WTC11 (cell line): ENCODE data around the gene PKLR. TPM values are rescaled to one million over a fixed set of nuclear protein-coding genes. Genes with fewer than 3 reads are reported as not detected.
A peak's percentile ranks its signal among the peaks of the same experiment; 100 is the strongest.

Source experiments
- ATAC-seq: fragments of 200-7000 bp; cut with Tn5 transposase; 2 replicates; pipeline ENCODE4 v1.10.0; 2021; ENCODE audit warnings: mild to moderate bottlenecking, moderate library complexity
- CTCF ChIA-PET: fragments of 300-600 bp; sonication (Branson Sonifier 250); formaldehyde crosslinking; loops from one replicate; lab custom pipeline; 2021; ENCODE audit warnings: antibody characterized with exemption; lab: Charles Lee
- POLR2A ChIA-PET: fragments of 350-600 bp; sonication (Branson Sonifier 250); formaldehyde crosslinking; loops from one replicate; lab custom pipeline; 2021; ENCODE audit warnings: antibody characterized with exemption; lab: Charles Lee
- DNase-seq: peaks from one replicate; pipeline ENCODE4 v3.0.0; 2021; ENCODE audit warnings: low spot score
- H3K27ac Mint-ChIP-seq: 2 replicates; pipeline ENCODE4 v1.8.0; 2021; ENCODE audit warnings: mixed read lengths
- H3K27me3 Mint-ChIP-seq: 2 replicates; pipeline ENCODE4 v1.8.0; 2021; ENCODE audit warnings: low read depth, mild to moderate bottlenecking, moderate library complexity, mixed read lengths
- H3K36me3 Mint-ChIP-seq: 2 replicates; pipeline ENCODE4 v1.8.0; 2021; ENCODE audit warnings: mixed read lengths
- H3K4me1 Mint-ChIP-seq: 2 replicates; pipeline ENCODE4 v1.8.0; 2022; ENCODE audit warnings: mixed read lengths
- H3K4me3 Mint-ChIP-seq: 2 replicates; pipeline ENCODE4 v1.8.0; 2021; ENCODE audit warnings: mild to moderate bottlenecking, moderate library complexity, mixed read lengths
- H3K9me3 Mint-ChIP-seq: 2 replicates; pipeline ENCODE4 v1.8.0; 2021; ENCODE audit warnings: mixed read lengths
- TEAD1 ChIP-seq: sonication (generic); formaldehyde crosslinking; IDR thresholded peaks from 2 replicates; pipeline ENCODE4 v1.8.0; 2022; ENCODE audit warnings: mild to moderate bottlenecking, missing genetic modification reagents
- ZNF232 ChIP-seq: sonication (generic); formaldehyde crosslinking; IDR thresholded peaks from 2 replicates; pipeline ENCODE4 v1.8.0; 2022; ENCODE audit warnings: mild to moderate bottlenecking, missing genetic modification reagents
- total RNA-seq: library from RNA; stranded (reverse); gene quantifications from 3 replicates; pipeline ENCODE4 v1.2.3, GENCODE V29; 2021
- TF ChIP-seq, protein P1 (sequence below): fragments of 250-450 bp; sonication (Bioruptor Pico); IDR thresholded peaks from 2 replicates; pipeline ENCODE4 v1.9.0; 2021; ENCODE audit warnings: mild to moderate bottlenecking
- TF ChIP-seq, protein P2 (sequence below): fragments of 250-450 bp; sonication (Bioruptor Pico); IDR thresholded peaks from 2 replicates; pipeline ENCODE4 v1.9.0; 2021; ENCODE audit warnings: mild to moderate bottlenecking, borderline replicate concordance
- TF ChIP-seq, protein P3 (sequence below): sonication (generic); formaldehyde crosslinking; IDR thresholded peaks from 2 replicates; pipeline ENCODE4 v1.8.1; 2022; ENCODE audit warnings: low read depth, mild to moderate bottlenecking, moderate library complexity, missing genetic modification reagents, borderline replicate concordance
- TF ChIP-seq, protein P4 (sequence below): sonication (generic); formaldehyde crosslinking; IDR thresholded peaks from 2 replicates; pipeline ENCODE4 v1.8.1; 2023; ENCODE audit warnings: mild to moderate bottlenecking, missing genetic modification reagents
- TF ChIP-seq, protein P5 (sequence below): sonication (generic); formaldehyde crosslinking; IDR thresholded peaks from 2 replicates; pipeline ENCODE4 v1.8.1; 2023; ENCODE audit warnings: mild to moderate bottlenecking, missing genetic modification reagents, borderline replicate concordance
- TF ChIP-seq, protein P6 (sequence below): sonication (generic); formaldehyde crosslinking; IDR thresholded peaks from 2 replicates; pipeline ENCODE4 v1.8.0; 2022; ENCODE audit warnings: missing genetic modification reagents

The PKLR gene
- total RNA-seq, 1 experiment from 2014 or later, result 1.5 TPM

DNA sequence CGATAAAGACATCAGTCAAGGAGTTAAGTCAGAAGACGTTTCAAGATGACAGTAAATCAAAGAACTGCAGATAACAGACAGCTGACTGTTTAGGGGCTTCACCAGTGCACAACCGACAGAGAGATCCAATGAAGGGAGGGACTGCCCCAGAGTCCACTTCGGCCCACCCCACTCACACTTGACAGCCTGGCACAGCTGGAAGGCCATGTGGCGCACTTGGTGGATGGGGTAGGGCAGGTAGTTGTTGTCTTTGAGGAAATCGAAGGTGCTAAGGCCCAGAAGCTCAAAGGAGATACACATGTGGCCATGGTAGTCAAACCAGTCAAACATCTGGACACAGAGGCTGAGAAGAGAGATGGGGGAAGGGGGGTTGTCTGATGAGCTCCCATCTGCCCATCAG lies 34.7 kb downstream of the PKLR start (continued):
- TF ChIP-seq, protein P1, sequence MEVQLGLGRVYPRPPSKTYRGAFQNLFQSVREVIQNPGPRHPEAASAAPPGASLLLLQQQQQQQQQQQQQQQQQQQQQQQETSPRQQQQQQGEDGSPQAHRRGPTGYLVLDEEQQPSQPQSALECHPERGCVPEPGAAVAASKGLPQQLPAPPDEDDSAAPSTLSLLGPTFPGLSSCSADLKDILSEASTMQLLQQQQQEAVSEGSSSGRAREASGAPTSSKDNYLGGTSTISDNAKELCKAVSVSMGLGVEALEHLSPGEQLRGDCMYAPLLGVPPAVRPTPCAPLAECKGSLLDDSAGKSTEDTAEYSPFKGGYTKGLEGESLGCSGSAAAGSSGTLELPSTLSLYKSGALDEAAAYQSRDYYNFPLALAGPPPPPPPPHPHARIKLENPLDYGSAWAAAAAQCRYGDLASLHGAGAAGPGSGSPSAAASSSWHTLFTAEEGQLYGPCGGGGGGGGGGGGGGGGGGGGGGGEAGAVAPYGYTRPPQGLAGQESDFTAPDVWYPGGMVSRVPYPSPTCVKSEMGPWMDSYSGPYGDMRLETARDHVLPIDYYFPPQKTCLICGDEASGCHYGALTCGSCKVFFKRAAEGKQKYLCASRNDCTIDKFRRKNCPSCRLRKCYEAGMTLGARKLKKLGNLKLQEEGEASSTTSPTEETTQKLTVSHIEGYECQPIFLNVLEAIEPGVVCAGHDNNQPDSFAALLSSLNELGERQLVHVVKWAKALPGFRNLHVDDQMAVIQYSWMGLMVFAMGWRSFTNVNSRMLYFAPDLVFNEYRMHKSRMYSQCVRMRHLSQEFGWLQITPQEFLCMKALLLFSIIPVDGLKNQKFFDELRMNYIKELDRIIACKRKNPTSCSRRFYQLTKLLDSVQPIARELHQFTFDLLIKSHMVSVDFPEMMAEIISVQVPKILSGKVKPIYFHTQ (CRISPR knock-in tag), result no peak
- TF ChIP-seq TEAD1 (CRISPR knock-in tag), result no peak
- TF ChIP-seq, protein P2, sequence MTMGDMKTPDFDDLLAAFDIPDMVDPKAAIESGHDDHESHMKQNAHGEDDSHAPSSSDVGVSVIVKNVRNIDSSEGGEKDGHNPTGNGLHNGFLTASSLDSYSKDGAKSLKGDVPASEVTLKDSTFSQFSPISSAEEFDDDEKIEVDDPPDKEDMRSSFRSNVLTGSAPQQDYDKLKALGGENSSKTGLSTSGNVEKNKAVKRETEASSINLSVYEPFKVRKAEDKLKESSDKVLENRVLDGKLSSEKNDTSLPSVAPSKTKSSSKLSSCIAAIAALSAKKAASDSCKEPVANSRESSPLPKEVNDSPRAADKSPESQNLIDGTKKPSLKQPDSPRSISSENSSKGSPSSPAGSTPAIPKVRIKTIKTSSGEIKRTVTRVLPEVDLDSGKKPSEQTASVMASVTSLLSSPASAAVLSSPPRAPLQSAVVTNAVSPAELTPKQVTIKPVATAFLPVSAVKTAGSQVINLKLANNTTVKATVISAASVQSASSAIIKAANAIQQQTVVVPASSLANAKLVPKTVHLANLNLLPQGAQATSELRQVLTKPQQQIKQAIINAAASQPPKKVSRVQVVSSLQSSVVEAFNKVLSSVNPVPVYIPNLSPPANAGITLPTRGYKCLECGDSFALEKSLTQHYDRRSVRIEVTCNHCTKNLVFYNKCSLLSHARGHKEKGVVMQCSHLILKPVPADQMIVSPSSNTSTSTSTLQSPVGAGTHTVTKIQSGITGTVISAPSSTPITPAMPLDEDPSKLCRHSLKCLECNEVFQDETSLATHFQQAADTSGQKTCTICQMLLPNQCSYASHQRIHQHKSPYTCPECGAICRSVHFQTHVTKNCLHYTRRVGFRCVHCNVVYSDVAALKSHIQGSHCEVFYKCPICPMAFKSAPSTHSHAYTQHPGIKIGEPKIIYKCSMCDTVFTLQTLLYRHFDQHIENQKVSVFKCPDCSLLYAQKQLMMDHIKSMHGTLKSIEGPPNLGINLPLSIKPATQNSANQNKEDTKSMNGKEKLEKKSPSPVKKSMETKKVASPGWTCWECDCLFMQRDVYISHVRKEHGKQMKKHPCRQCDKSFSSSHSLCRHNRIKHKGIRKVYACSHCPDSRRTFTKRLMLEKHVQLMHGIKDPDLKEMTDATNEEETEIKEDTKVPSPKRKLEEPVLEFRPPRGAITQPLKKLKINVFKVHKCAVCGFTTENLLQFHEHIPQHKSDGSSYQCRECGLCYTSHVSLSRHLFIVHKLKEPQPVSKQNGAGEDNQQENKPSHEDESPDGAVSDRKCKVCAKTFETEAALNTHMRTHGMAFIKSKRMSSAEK, result no peak
- TF ChIP-seq, protein P3, sequence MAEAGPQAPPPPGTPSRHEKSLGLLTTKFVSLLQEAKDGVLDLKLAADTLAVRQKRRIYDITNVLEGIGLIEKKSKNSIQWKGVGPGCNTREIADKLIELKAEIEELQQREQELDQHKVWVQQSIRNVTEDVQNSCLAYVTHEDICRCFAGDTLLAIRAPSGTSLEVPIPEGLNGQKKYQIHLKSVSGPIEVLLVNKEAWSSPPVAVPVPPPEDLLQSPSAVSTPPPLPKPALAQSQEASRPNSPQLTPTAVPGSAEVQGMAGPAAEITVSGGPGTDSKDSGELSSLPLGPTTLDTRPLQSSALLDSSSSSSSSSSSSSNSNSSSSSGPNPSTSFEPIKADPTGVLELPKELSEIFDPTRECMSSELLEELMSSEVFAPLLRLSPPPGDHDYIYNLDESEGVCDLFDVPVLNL, result no peak

DNA sequence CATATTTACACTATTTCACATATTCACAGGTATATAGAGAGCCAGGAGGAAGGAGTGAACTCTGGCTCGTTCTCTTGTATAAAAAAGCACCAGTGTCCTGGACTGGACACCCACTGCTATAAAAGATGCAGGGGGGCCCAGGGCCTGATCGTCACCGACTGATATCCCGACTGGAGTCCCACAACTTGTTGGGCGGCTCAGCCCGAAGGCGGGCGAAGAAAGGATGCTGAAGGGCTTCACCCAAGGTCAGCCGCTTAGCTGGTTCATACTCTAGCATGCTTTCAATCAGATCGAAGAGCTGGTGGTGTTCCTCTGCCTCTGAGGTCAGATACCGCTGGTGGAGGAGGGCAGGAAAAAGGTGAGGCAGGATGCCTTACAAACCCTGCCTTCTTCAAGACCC lies 38.2 kb downstream of the PKLR start:
- no peak overlapping the region for H3K4me3 Mint-ChIP-seq
- POLR2A ChIA-PET, result interaction anchor here (1.0 kb wide), 1 partner anchor 10 kb away, joined by 4 read pairs; the partner anchor contains the start of gene CLK2
- DNase-seq, result no peak
- H3K4me1 Mint-ChIP-seq, result peaks cover 14% of the 10 kb centered on the region
- H3K27me3 Mint-ChIP-seq, result no peaks in the 10 kb centered on the region
- TF ChIP-seq, protein P1 (CRISPR knock-in tag), result no peak
- TF ChIP-seq, protein P4, sequence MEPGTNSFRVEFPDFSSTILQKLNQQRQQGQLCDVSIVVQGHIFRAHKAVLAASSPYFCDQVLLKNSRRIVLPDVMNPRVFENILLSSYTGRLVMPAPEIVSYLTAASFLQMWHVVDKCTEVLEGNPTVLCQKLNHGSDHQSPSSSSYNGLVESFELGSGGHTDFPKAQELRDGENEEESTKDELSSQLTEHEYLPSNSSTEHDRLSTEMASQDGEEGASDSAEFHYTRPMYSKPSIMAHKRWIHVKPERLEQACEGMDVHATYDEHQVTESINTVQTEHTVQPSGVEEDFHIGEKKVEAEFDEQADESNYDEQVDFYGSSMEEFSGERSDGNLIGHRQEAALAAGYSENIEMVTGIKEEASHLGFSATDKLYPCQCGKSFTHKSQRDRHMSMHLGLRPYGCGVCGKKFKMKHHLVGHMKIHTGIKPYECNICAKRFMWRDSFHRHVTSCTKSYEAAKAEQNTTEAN, result no peak
- TF ChIP-seq, protein P5, sequence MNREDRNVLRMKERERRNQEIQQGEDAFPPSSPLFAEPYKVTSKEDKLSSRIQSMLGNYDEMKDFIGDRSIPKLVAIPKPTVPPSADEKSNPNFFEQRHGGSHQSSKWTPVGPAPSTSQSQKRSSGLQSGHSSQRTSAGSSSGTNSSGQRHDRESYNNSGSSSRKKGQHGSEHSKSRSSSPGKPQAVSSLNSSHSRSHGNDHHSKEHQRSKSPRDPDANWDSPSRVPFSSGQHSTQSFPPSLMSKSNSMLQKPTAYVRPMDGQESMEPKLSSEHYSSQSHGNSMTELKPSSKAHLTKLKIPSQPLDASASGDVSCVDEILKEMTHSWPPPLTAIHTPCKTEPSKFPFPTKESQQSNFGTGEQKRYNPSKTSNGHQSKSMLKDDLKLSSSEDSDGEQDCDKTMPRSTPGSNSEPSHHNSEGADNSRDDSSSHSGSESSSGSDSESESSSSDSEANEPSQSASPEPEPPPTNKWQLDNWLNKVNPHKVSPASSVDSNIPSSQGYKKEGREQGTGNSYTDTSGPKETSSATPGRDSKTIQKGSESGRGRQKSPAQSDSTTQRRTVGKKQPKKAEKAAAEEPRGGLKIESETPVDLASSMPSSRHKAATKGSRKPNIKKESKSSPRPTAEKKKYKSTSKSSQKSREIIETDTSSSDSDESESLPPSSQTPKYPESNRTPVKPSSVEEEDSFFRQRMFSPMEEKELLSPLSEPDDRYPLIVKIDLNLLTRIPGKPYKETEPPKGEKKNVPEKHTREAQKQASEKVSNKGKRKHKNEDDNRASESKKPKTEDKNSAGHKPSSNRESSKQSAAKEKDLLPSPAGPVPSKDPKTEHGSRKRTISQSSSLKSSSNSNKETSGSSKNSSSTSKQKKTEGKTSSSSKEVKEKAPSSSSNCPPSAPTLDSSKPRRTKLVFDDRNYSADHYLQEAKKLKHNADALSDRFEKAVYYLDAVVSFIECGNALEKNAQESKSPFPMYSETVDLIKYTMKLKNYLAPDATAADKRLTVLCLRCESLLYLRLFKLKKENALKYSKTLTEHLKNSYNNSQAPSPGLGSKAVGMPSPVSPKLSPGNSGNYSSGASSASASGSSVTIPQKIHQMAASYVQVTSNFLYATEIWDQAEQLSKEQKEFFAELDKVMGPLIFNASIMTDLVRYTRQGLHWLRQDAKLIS (CRISPR knock-in tag), result no peak
- TF ChIP-seq, protein P6, sequence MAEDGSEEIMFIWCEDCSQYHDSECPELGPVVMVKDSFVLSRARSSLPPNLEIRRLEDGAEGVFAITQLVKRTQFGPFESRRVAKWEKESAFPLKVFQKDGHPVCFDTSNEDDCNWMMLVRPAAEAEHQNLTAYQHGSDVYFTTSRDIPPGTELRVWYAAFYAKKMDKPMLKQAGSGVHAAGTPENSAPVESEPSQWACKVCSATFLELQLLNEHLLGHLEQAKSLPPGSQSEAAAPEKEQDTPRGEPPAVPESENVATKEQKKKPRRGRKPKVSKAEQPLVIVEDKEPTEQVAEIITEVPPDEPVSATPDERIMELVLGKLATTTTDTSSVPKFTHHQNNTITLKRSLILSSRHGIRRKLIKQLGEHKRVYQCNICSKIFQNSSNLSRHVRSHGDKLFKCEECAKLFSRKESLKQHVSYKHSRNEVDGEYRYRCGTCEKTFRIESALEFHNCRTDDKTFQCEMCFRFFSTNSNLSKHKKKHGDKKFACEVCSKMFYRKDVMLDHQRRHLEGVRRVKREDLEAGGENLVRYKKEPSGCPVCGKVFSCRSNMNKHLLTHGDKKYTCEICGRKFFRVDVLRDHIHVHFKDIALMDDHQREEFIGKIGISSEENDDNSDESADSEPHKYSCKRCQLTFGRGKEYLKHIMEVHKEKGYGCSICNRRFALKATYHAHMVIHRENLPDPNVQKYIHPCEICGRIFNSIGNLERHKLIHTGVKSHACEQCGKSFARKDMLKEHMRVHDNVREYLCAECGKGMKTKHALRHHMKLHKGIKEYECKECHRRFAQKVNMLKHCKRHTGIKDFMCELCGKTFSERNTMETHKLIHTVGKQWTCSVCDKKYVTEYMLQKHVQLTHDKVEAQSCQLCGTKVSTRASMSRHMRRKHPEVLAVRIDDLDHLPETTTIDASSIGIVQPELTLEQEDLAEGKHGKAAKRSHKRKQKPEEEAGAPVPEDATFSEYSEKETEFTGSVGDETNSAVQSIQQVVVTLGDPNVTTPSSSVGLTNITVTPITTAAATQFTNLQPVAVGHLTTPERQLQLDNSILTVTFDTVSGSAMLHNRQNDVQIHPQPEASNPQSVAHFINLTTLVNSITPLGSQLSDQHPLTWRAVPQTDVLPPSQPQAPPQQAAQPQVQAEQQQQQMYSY (CRISPR knock-in tag), result no peak
- no peak for TF ChIP-seq ZNF232 (CRISPR knock-in tag)
- TF ChIP-seq, all 79 proteins: peak for 0
- H3K9me3 Mint-ChIP-seq, result no peaks in the 10 kb centered on the region
- CTCF ChIA-PET, result interaction anchor here (6.1 kb wide), 1 partner anchor 12 kb away, joined by 130 read pairs; no protein-coding TSS in a partner anchor
- H3K36me3 Mint-ChIP-seq, result peaks cover 65% of the 10 kb centered on the region
- ATAC-seq, result no peak
- H3K27ac Mint-ChIP-seq, result peak overlapping the region; percentile 78
